22Rv1 (cell line): ENCODE results near the gene PCYOX1L.
A peak's percentile ranks its signal among the peaks of the same experiment; 100 is the strongest.

ENCODE experiments used
- H3K27ac ChIP-seq: fragments of 450-650 bp; 2 replicates; pipeline ENCODE4 v1.5.1; 2017
- CTCF ChIP-seq: fragments of 450-650 bp; IDR thresholded peaks from 2 replicates; pipeline ENCODE4 v1.5.1; 2017; ENCODE audit warnings: mild to moderate bottlenecking
- ZFX ChIP-seq: fragments of 450-650 bp; IDR thresholded peaks from 2 replicates; pipeline ENCODE4 v1.6.1; 2017; ENCODE audit warnings: antibody characterized with exemption, borderline replicate concordance

The PCYOX1L gene

GRCh38 chr5:149379818-149380374 is 22.1 kb downstream of the PCYOX1L start:
- TF ChIP-seq CTCF (no peak), ZFX (no peak)
- no peak overlapping the region for H3K27ac ChIP-seq

GRCh38 chr5:149380466-149381121 is 22.7 kb downstream of the PCYOX1L start:
- no peak overlapping the region for H3K27ac ChIP-seq
- TF ChIP-seq ZFX = no peak
- TF ChIP-seq CTCF = no peak

GRCh38 chr5:149381261-149381985 is 23.6 kb downstream of the PCYOX1L start:
- TF ChIP-seq CTCF (no peak), ZFX (no peak)
- no peak overlapping the region for H3K27ac ChIP-seq

- TF ChIP-seq ZFX (no peak), CTCF (peak; percentile 93)
- no peak overlapping the region for H3K27ac ChIP-seq
These were observed 24.1 kb downstream of the PCYOX1L start for GRCh38 chr5:149381986-149382338.

- no peak overlapping the region for H3K27ac ChIP-seq
- TF ChIP-seq ZFX = no peak
- no peak for TF ChIP-seq CTCF
These were observed 24.8 kb downstream of the PCYOX1L start for GRCh38 chr5:149382517-149383220.

GRCh38 chr5:149383399-149383798 is 25.6 kb downstream of the PCYOX1L start:
- TF ChIP-seq ZFX = no peak
- TF ChIP-seq CTCF = no peak
- H3K27ac ChIP-seq = no peak overlapping the region
